PC-9 (cell line): ENCODE data around the gene CEP120. TPM values are rescaled to one million over a fixed set of nuclear protein-coding genes. Genes with fewer than 3 reads are reported as not detected.
A peak's percentile ranks its signal among the peaks of the same experiment; 100 is the strongest.

Source experiments
- BruUV-seq: library from RNA; stranded (reverse); fragments of 400-500 nt; replicated peaks from 2 replicates; lab custom pipeline; 2021; lab: Mats Ljungman, UMichigan
- CTCF ChIA-PET: fragments of 300-600 bp; sonication (Branson Sonifier 250); formaldehyde crosslinking; loops from one replicate; lab custom pipeline; 2022; ENCODE audit warnings: antibody characterized with exemption; lab: Charles Lee
- POLR2A ChIA-PET: fragments of 300-600 bp; sonication (Branson Sonifier 250); formaldehyde crosslinking; loops from one replicate; lab custom pipeline; 2022; ENCODE audit warnings: antibody characterized with exemption; ENCODE audit not compliant: unreplicated experiment; lab: Charles Lee
- DNase-seq, 2 experiments: peaks; one replicate each; pipeline versions ENCODE4 v3.0.0 to v3.0.0-alpha.2; 2015 to 2022; ENCODE audit warnings: mixed read lengths in 1 of 2
- H2AFZ ChIP-seq: fragments of 200-600 bp; sonication (generic); 2 replicates; pipeline ENCODE4 v1.8.1; 2017; ENCODE audit warnings: antibody characterized with exemption
- H3F3A ChIP-seq: fragments of 200-600 bp; sonication (generic); 2 replicates; pipeline ENCODE4 v1.8.1; 2017; ENCODE audit warnings: antibody characterized with exemption, mild to moderate bottlenecking, low read depth; ENCODE audit not compliant: insufficient read depth
- H3K27ac ChIP-seq: fragments of 200-600 bp; sonication (generic); 2 replicates; pipeline ENCODE4 v1.6.1; 2016; ENCODE audit warnings: mixed run types
- H3K27me3 ChIP-seq: fragments of 200-600 bp; sonication (generic); 2 replicates; pipeline ENCODE4 v1.6.1; 2016; ENCODE audit warnings: low read depth, mixed run types; ENCODE audit not compliant: insufficient read depth
- H3K36me3 ChIP-seq: fragments of 200-600 bp; sonication (generic); 2 replicates; pipeline ENCODE4 v1.6.1; 2016; ENCODE audit warnings: low read depth, mixed run types
- H3K4me1 ChIP-seq: fragments of 200-600 bp; sonication (generic); replicated peaks from 2 replicates; pipeline ENCODE4 v1.6.1; 2016; ENCODE audit warnings: mixed run types; ENCODE audit not compliant: insufficient read depth
- H3K4me2 ChIP-seq: fragments of 200-600 bp; sonication (generic); 2 replicates; pipeline ENCODE4 v1.6.1; 2017; ENCODE audit warnings: mixed run types
- H3K4me3 ChIP-seq: fragments of 200-600 bp; sonication (generic); 2 replicates; pipeline ENCODE4 v1.6.1; 2016; ENCODE audit warnings: mixed run types
- H3K79me2 ChIP-seq: fragments of 200-600 bp; sonication (generic); 2 replicates; pipeline ENCODE4 v1.6.1; 2017; ENCODE audit warnings: low read depth, mixed run types
- H3K9me2 ChIP-seq: fragments of 200-600 bp; sonication (generic); 2 replicates; pipeline ENCODE4 v1.8.1; 2017; ENCODE audit warnings: mild to moderate bottlenecking; ENCODE audit not compliant: insufficient read depth
- H3K9me3 ChIP-seq: fragments of 200-600 bp; sonication (generic); 2 replicates; pipeline ENCODE4 v1.8.1; 2016; ENCODE audit warnings: low read depth; ENCODE audit not compliant: insufficient read depth
- H4K20me1 ChIP-seq: fragments of 200-600 bp; sonication (generic); 2 replicates; pipeline ENCODE4 v1.8.1; 2017; ENCODE audit not compliant: insufficient read depth
- EZH2 ChIP-seq: fragments of 200-600 bp; sonication (generic); IDR thresholded peaks from 2 replicates; pipeline ENCODE4 v1.8.0; 2017; ENCODE audit warnings: antibody characterized with exemption, low read depth
- intact Hi-C: fragments of 100-400 bp; cut with micrococcal nuclease; formaldehyde crosslinking; loops from one replicate; pipeline ENCODE4 v1.10.0; 2022; ENCODE audit not compliant: unreplicated experiment
- total RNA-seq: library from RNA; stranded (reverse); gene quantifications from 2 replicates; pipeline ENCODE4 v1.2.3, GENCODE V29; 2021
- TF ChIP-seq, protein P1 (sequence below): fragments of 200-600 bp; sonication (generic); conservative IDR thresholded peaks from 2 replicates; pipeline ENCODE4 v1.6.1; 2017; ENCODE audit warnings: mixed run types, antibody characterized with exemption, mild to moderate bottlenecking, moderate library complexity

The CEP120 gene
- total RNA-seq, 1 experiment from 2014 or later = 24.5 TPM

DNA sequence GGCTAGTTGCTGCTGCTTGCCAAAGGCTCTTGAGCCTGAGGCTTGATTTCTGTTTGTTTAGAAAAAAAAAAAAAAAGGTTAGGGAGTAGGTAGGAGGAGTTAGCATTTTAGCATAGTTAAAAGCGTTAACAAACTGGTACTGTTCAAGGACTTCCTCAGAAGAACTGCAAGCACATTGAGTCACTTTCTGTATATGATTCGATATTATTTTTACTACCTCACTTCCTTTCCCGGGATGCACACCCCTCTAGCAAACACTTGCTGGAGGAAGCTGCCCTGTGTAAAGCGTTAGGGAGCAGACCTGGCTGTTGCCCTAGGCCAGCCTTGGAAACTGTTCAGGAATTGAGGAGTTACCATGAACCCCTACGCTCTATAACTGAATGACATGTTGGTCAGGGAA lies 15.7 kb upstream of the CEP120 start:
- Histone ChIP-seq H3K4me1 (peaks cover 4% of the 10 kb centered on the region), H3K36me3 (no peaks in the 10 kb centered on the region), H3K9me3 (no peaks in the 10 kb centered on the region), H3K27me3 (no peaks in the 10 kb centered on the region), H3F3A (no peaks in the 10 kb centered on the region), H4K20me1 (no peaks in the 10 kb centered on the region), H3K79me2 (no peaks in the 10 kb centered on the region), H3K27ac (no peak overlapping the region), H2AFZ (0 out of 2 replicates have a peak overlapping the region, but pooled peaks have one; percentile 58), H3K4me2 (no peak overlapping the region), H3K4me3 (no peak overlapping the region), H3K9me2 (no peaks in the 10 kb centered on the region)
- POLR2A ChIA-PET = no interaction called here
- CTCF ChIA-PET = interaction anchor here (0.7 kb wide), 1 partner anchor 16 kb away, joined by 7 read pairs; the partner anchor contains the start of gene CEP120
- intact Hi-C loops = no loop called here
- TF ChIP-seq, protein P1, sequence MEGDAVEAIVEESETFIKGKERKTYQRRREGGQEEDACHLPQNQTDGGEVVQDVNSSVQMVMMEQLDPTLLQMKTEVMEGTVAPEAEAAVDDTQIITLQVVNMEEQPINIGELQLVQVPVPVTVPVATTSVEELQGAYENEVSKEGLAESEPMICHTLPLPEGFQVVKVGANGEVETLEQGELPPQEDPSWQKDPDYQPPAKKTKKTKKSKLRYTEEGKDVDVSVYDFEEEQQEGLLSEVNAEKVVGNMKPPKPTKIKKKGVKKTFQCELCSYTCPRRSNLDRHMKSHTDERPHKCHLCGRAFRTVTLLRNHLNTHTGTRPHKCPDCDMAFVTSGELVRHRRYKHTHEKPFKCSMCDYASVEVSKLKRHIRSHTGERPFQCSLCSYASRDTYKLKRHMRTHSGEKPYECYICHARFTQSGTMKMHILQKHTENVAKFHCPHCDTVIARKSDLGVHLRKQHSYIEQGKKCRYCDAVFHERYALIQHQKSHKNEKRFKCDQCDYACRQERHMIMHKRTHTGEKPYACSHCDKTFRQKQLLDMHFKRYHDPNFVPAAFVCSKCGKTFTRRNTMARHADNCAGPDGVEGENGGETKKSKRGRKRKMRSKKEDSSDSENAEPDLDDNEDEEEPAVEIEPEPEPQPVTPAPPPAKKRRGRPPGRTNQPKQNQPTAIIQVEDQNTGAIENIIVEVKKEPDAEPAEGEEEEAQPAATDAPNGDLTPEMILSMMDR = no peak
- no peak for TF ChIP-seq EZH2
- no TSS peak for BruUV-seq
- peak in 1 of 2 experiments; percentile 43 for DNase-seq

DNA sequence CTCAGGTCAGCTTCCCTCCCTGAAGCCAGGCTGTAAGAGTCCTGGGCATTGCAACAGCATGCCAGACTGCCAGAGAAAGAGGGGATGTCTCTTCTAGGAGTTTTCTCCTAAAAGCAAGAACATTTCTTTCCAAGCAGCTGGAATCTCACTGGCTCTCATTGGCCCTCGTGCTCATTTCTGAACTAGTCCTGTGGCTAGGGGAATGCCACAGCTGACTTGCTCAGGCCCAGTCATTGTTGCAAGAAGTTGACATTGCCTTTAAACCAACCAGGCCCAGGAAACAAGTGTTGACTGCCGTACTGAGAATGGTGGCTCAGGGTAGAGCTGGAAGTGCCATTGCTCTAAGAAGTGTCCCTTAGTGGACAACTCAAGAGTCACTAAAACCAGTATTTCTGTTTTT lies 15.0 kb upstream of the CEP120 start:
- H2AFZ ChIP-seq = no peak overlapping the region
- intact Hi-C loops = no loop called here
- no peak overlapping the region for H3K27ac ChIP-seq
- no peaks in the 10 kb centered on the region for H4K20me1 ChIP-seq
- ChIA-PET CTCF (no interaction called here), POLR2A (no interaction called here)
- no peaks in the 10 kb centered on the region for H3K9me2 ChIP-seq
- no TSS peak for BruUV-seq
- H3K79me2 ChIP-seq = no peaks in the 10 kb centered on the region
- no peaks in the 10 kb centered on the region for H3F3A ChIP-seq
- no peak overlapping the region for H3K4me3 ChIP-seq
- no peaks in the 10 kb centered on the region for H3K36me3 ChIP-seq
- no peaks in the 10 kb centered on the region for H3K9me3 ChIP-seq
- H3K27me3 ChIP-seq = no peaks in the 10 kb centered on the region
- peaks cover 4% of the 10 kb centered on the region for H3K4me1 ChIP-seq
- H3K4me2 ChIP-seq = no peak overlapping the region
- TF ChIP-seq, protein P1 = no peak
- TF ChIP-seq EZH2 = no peak
- DNase-seq = no peak

GRCh38 chr5:123436201-123436600 lies 13.0 kb upstream of the CEP120 start:
- Histone ChIP-seq H3K9me3 (no peaks in the 10 kb centered on the region), H4K20me1 (no peaks in the 10 kb centered on the region), H3K27ac (no peak overlapping the region), H3K27me3 (no peaks in the 10 kb centered on the region), H3F3A (no peaks in the 10 kb centered on the region), H3K4me2 (no peak overlapping the region), H3K4me3 (no peak overlapping the region), H3K36me3 (no peaks in the 10 kb centered on the region), H3K4me1 (peaks cover 4% of the 10 kb centered on the region), H3K9me2 (no peaks in the 10 kb centered on the region), H3K79me2 (no peaks in the 10 kb centered on the region), H2AFZ (no peak overlapping the region)
- ChIA-PET POLR2A (no interaction called here), CTCF (no interaction called here)
- intact Hi-C loops = no loop called here
- BruUV-seq = no TSS peak
- no peak for DNase-seq
- no peak for TF ChIP-seq EZH2
- TF ChIP-seq, protein P1 = no peak
